Esophagus muscularis mucosa (tissue), 4 donors: Measurements from ENCODE around the gene RXFP1.

Source experiments
- CTCF ChIP-seq, 3 experiments: fragments of 200-600 bp in 2 of 3; fragments of 450-650 bp in 1 of 3; sonication (generic) in 2 of 3; IDR thresholded peaks; one replicate each; pipeline ENCODE4 v1.5.1; 2017 to 2019; ENCODE audit warnings: antibody characterized with exemption in 3 of 3, mild to moderate bottlenecking in 2 of 3, moderate library complexity in 1 of 3
- EP300 ChIP-seq: sonication (generic); formaldehyde crosslinking; IDR thresholded peaks from one replicate; pipeline ENCODE4 v1.6.1; 2017; ENCODE audit warnings: antibody characterized with exemption
- POLR2A ChIP-seq: fragments of 450-650 bp; IDR thresholded peaks from one replicate; pipeline ENCODE4 v1.6.1; 2017; ENCODE audit warnings: antibody characterized with exemption, moderate library complexity, mild to moderate bottlenecking, low read depth
- POLR2AphosphoS5 ChIP-seq, 2 donors: sonication (generic); formaldehyde crosslinking; IDR thresholded peaks; one replicate each; pipeline ENCODE4 v1.6.1; 2017; ENCODE audit warnings: antibody characterized with exemption in 2 of 2

GRCh38 chr4:158541506-158541905 is 19.8 kb downstream of the RXFP1 start:
- TF ChIP-seq POLR2A (no peak), EP300 (no peak), CTCF (IDR thresholded peaks at IDR 0.05) (no peak), POLR2AphosphoS5 (IDR thresholded peaks at IDR 0.05) (no peak)
